DND-41 (cell line): ENCODE measurements around the gene PHF14.

ENCODE experiments used
- ATAC-seq: fragments of 200-7000 bp; cut with Tn5 transposase; 3 replicates; pipeline ENCODE4 v1.9.1; 2021; ENCODE audit warnings: low read depth; ENCODE audit not compliant: insufficient read depth
- DNase-seq: peaks from one replicate; pipeline ENCODE4 v3.0.0-alpha.2; 2020
- H2AFZ ChIP-seq: 2 replicates; pipeline ENCODE4 v1.6.0; 2012; ENCODE audit warnings: low read depth, low read length
- H3K27ac ChIP-seq: 2 replicates; pipeline ENCODE4 v1.5.1; 2012; ENCODE audit warnings: low read length, inconsistent platforms
- H3K27me3 ChIP-seq: fragments of 200-600 bp; sonication (generic); 2 replicates; pipeline ENCODE4 v1.6.0; 2012; ENCODE audit warnings: low read length, mild to moderate bottlenecking, inconsistent platforms; ENCODE audit not compliant: insufficient read depth, poor library complexity
- H3K36me3 ChIP-seq: 2 replicates; pipeline ENCODE4 v1.5.1; 2012; ENCODE audit warnings: low read length, inconsistent platforms; ENCODE audit not compliant: insufficient read depth
- H3K4me1 ChIP-seq: 2 replicates; pipeline ENCODE4 v1.5.1; 2012; ENCODE audit warnings: mild to moderate bottlenecking, low read length; ENCODE audit not compliant: insufficient read depth
- H3K4me2 ChIP-seq: 2 replicates; pipeline ENCODE4 v1.6.0; 2012; ENCODE audit warnings: mild to moderate bottlenecking, moderate library complexity, low read length, inconsistent platforms; ENCODE audit not compliant: insufficient read depth
- H3K4me3 ChIP-seq, 2 experiments: fragments of 200-600 bp in 1 of 2; shearing (Covaris generic) in 1 of 2; 2 replicates each; pipeline ENCODE4 v1.5.1; 2012 to 2016; ENCODE audit warnings: inconsistent platforms in 2 of 2, low read length in 2 of 2, mild to moderate bottlenecking in 2 of 2, low read depth in 1 of 2, moderate library complexity in 1 of 2
- H3K79me2 ChIP-seq: 2 replicates; pipeline ENCODE4 v1.6.0; 2012; ENCODE audit warnings: low read length, inconsistent platforms; ENCODE audit not compliant: insufficient read depth
- H3K9ac ChIP-seq: 2 replicates; pipeline ENCODE4 v1.6.0; 2012; ENCODE audit warnings: low read depth, mild to moderate bottlenecking, inconsistent platforms, low read length, moderate library complexity
- H3K9me3 ChIP-seq: 2 replicates; pipeline ENCODE4 v1.5.1; 2012; ENCODE audit warnings: low read length, moderate library complexity, mild to moderate bottlenecking, inconsistent platforms; ENCODE audit not compliant: insufficient read depth, severe bottlenecking
- H4K20me1 ChIP-seq: 2 replicates; pipeline ENCODE4 v1.6.0; 2012; ENCODE audit warnings: low read length; ENCODE audit not compliant: insufficient read depth
- CTCF ChIP-seq: IDR thresholded peaks from 2 replicates; pipeline ENCODE4 v1.5.1; 2012; ENCODE audit warnings: borderline replicate concordance, low read length, moderate library complexity, mild to moderate bottlenecking; ENCODE audit not compliant: poor library complexity, severe bottlenecking; ENCODE audit errors: extremely low read depth
- EZH2 ChIP-seq: IDR thresholded peaks from 3 replicates; pipeline ENCODE4 v1.6.1; 2012; ENCODE audit warnings: borderline replicate concordance, low read depth, mild to moderate bottlenecking, moderate library complexity, low read length, inconsistent platforms; ENCODE audit not compliant: severe bottlenecking

Gene PHF14

GRCh38 chr7:11188529-11189310 is 215.0 kb downstream of the PHF14 start:
- Histone ChIP-seq H3K27ac (no peak overlapping the region), H3K36me3 (no peaks in the 10 kb centered on the region), H3K4me3 (no peak overlapping the region), H4K20me1 (no peaks in the 10 kb centered on the region), H3K27me3 (no peaks in the 10 kb centered on the region), H2AFZ (no peak overlapping the region), H3K79me2 (no peaks in the 10 kb centered on the region), H3K9me3 (no peaks in the 10 kb centered on the region), H3K9ac (no peak overlapping the region), H3K4me1 (no peaks in the 10 kb centered on the region), H3K4me2 (no peak overlapping the region)
- DNase-seq: no peak
- TF ChIP-seq CTCF (no peak), EZH2 (no peak)
- ATAC-seq: no peak

GRCh38 chr7:11191081-11191480 is 217.4 kb downstream of the PHF14 start:
- ATAC-seq: no peak
- no peak for DNase-seq
- no peak overlapping the region for H3K27ac ChIP-seq
- no peaks in the 10 kb centered on the region for H3K4me1 ChIP-seq
- no peak for TF ChIP-seq CTCF
- no peak for TF ChIP-seq EZH2
- no peak overlapping the region for H2AFZ ChIP-seq
- no peak overlapping the region for H3K4me3 ChIP-seq
- no peaks in the 10 kb centered on the region for H3K79me2 ChIP-seq
- no peaks in the 10 kb centered on the region for H3K27me3 ChIP-seq
- no peak overlapping the region for H3K4me2 ChIP-seq
- no peaks in the 10 kb centered on the region for H4K20me1 ChIP-seq
- no peaks in the 10 kb centered on the region for H3K9me3 ChIP-seq
- no peak overlapping the region for H3K9ac ChIP-seq
- H3K36me3 ChIP-seq: no peaks in the 10 kb centered on the region

GRCh38 chr7:11191574-11192220 is 218.0 kb downstream of the PHF14 start:
- TF ChIP-seq CTCF (no peak), EZH2 (no peak)
- Histone ChIP-seq H3K4me3 (no peak overlapping the region), H3K4me1 (no peaks in the 10 kb centered on the region), H4K20me1 (no peaks in the 10 kb centered on the region), H3K79me2 (no peaks in the 10 kb centered on the region), H3K4me2 (no peak overlapping the region), H3K36me3 (no peaks in the 10 kb centered on the region), H2AFZ (no peak overlapping the region), H3K27ac (no peak overlapping the region), H3K9ac (no peak overlapping the region), H3K9me3 (no peaks in the 10 kb centered on the region), H3K27me3 (no peaks in the 10 kb centered on the region)
- ATAC-seq: no peak
- DNase-seq: no peak
